Fibroblast of pulmonary artery (primary cell): ENCODE results near the gene CUX1.

Experiments used
- DNase-seq: peaks from one replicate; pipeline ENCODE4 v3.0.0-alpha.2; 2010; ENCODE audit warnings: low read depth
- H3K4me3 ChIP-seq: replicated peaks from 2 replicates; pipeline ENCODE4 v1.5.1; 2011; ENCODE audit warnings: low read depth, mild to moderate bottlenecking, control low read depth, low read length, moderate library complexity
- CTCF ChIP-seq: IDR thresholded peaks from 2 replicates; pipeline ENCODE4 v1.5.1; 2011; ENCODE audit warnings: mild to moderate bottlenecking, control low read depth, low read length, inconsistent platforms; ENCODE audit errors: missing control alignments

Gene CUX1

GRCh38 chr7:102287111-102287980, 469.9 kb downstream of the CUX1 start:
- DNase-seq, result no peak
- no peak for TF ChIP-seq CTCF
- H3K4me3 ChIP-seq, result peak overlapping the region; percentile 58

- no peak for TF ChIP-seq CTCF
- H3K4me3 ChIP-seq, result peak overlapping the region; percentile 58
- no peak for DNase-seq
Observed at GRCh38 chr7:102287981-102288278, 470.5 kb downstream of the CUX1 start.

- no peak overlapping the region for H3K4me3 ChIP-seq
- peak; percentile 2 for TF ChIP-seq CTCF
- no peak for DNase-seq
Observed at GRCh38 chr7:102288285-102288930, 471.0 kb downstream of the CUX1 start.

- DNase-seq, result no peak
- H3K4me3 ChIP-seq, result no peak overlapping the region
- TF ChIP-seq CTCF, result no peak
Observed at GRCh38 chr7:102289057-102289456, 471.6 kb downstream of the CUX1 start.

GRCh38 chr7:102291056-102291915, 473.9 kb downstream of the CUX1 start:
- TF ChIP-seq CTCF, result no peak
- no peak for DNase-seq
- no peak overlapping the region for H3K4me3 ChIP-seq

- DNase-seq, result no peak
- no peak for TF ChIP-seq CTCF
Observed at GRCh38 chr7:102291916-102292267, 474.5 kb downstream of the CUX1 start.

More at GRCh38 chr7:102291916-102292267, 474.5 kb downstream of the CUX1 start:
- H3K4me3 ChIP-seq, result no peak overlapping the region
